ENCODE results near the gene BRPF1.

The BRPF1 gene

GRCh38 chr3:9732080-9732739, 675 bp downstream of the BRPF1 start:
- DNase-seq (ENCODE audit: low read depth) = no peak

DNA sequence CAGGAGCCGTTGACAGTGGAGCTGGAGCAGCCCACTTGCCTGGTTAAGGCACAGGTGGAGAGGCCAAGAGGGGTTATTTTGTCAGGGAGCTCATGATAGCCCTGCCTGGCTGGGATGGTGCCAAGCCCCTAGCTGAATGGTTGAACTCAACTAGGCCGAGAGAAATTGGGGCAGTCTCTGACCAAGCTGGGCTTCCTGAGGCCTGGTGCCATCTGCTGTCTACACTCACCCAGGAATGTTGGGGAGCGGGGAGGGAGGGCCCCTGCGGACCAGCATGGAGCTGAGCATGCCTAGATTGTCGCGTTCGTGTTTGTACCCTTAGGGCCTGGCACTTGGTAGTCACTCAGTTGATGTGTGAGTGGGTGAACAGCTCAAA, 1.2 kb downstream of the BRPF1 start:
- DNase-seq (ENCODE audit: low read depth) = no peak

DNA sequence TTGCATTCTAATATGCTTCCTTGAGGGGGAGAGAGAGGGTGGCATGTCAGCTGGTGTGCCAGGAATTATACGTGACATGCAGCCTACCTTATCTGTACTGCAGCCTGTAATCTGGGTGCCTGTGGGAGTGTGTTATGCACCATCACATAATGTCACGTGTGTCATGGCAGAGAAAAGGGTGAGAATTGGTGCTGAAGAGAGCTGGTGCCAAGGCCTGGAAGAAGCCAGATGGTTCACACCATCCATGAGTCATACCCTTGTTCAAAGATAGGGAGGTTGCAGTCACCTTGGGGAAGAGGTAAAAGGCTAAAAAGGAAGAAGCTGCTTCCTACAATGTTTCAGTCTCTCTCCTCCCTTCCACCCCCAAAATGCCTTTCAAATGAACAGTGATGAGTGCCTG, 5.3 kb downstream of the BRPF1 start:
- DNase-seq (ENCODE audit: low read depth) = no peak

DNA sequence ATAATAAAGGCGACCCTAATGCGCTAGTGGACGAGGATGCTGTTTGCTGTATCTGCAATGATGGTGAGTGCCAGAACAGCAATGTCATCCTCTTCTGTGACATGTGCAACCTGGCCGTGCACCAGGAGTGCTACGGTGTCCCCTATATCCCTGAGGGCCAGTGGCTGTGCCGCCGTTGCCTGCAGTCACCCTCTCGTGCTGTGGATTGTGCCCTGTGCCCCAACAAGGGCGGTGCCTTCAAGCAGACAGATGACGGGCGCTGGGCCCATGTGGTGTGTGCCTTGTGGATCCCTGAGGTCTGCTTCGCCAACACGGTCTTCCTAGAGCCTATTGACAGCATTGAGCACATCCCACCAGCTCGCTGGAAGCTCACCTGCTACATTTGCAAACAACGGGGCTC, 7.6 kb downstream of the BRPF1 start:
- DNase-seq (ENCODE audit: low read depth) = no peak

DNA sequence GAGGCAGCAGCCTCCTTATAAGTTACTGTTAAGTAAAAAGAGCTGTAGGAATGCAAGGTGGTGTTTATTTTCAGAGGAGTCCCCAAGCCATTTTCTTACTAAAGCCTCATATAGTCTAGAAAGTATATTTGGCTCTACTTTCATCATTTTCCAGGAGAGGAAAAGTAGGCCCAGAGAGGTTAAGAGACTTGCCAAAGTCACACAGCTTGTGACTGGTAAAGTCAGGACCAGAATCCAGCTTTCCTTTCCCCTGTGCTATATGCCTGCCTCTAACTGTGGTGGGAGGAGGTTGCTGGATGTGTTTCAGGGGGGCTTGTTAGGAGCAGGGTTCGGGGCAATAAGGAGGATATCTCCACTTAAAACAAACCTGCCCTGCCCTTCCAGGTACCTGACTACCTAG, 11.0 kb downstream of the BRPF1 start:
- DNase-seq (ENCODE audit: low read depth) = no peak

GRCh38 chr3:9743548-9743947, 12.0 kb downstream of the BRPF1 start:
- no peak for DNase-seq (ENCODE audit: low read depth)

DNA sequence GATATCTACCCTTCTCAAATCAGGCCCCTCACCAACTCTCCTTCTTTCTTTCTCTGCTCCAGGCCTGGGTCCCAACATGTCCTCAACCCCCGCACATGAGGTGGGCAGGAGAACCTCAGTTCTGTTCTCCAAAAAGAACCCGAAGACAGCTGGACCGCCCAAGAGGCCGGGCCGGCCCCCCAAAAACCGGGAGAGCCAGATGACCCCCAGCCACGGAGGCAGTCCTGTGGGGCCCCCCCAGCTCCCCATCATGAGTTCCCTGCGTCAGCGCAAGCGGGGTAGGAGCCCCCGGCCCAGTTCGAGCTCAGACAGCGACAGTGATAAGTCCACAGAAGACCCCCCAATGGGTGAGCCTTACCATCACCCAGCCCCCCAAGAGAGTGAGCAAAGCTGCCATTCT, 12.6 kb downstream of the BRPF1 start:
- DNase-seq (ENCODE audit: low read depth) = no peak

DNA sequence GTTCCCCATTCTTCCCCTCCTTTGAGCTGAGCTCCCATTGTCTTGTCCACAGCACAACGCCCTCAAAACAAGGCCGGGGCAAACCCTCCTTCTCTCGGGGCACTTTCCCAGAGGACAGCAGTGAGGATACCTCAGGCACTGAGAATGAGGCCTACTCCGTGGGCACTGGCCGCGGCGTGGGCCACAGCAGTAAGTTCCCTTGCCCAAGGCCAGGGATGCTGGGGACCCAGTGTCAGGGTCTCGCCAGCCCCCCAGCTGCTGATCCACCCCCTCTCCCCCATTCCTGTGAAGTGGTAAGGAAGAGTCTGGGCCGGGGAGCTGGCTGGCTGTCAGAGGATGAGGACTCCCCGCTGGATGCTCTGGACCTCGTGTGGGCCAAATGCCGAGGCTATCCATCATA, 14.0 kb downstream of the BRPF1 start:
- no peak for DNase-seq (ENCODE audit: low read depth)

- peak; percentile 73 for DNase-seq (ENCODE audit: low read depth)
These were observed 14.8 kb downstream of the BRPF1 start for GRCh38 chr3:9746330-9746729.

- no peak for DNase-seq (ENCODE audit: low read depth)
These were observed 15.7 kb downstream of the BRPF1 start for GRCh38 chr3:9747267-9747666.

GRCh38 chr3:9748031-9748430, 16.5 kb downstream of the BRPF1 start:
- DNase-seq (ENCODE audit: low read depth) = no peak

DNA sequence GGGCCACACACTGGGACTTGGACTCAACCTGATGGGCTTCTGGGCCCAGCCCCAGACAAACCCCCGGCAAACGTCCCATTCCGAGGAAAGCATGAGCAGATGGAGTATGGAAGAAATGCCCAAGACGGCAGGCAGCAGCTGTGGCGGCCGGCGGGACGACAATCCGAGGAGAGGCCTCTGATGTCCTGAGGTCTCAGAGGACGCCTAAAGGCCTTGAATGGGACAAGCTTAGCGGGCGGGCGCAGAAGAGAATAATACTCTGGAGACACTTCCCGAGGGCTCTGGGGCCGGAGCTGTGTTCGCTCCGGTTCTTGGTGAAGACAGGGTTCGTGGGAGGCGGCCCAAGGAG, 17.7 kb downstream of the BRPF1 start:
- DNase-seq (ENCODE audit: low read depth) = no peak

- DNase-seq (ENCODE audit: low read depth) = peak; percentile 95
These were observed 18.4 kb downstream of the BRPF1 start, which contains the start of gene OGG1 for GRCh38 chr3:9749645-9750555. Gene OGG1 (plus strand): TSS chr3:9749952. CDS start chr3:9750287, 335 bp downstream.

GRCh38 chr3:9750556-9751411, 19.2 kb downstream of the BRPF1 start:
- no peak for DNase-seq (ENCODE audit: low read depth)

DNA sequence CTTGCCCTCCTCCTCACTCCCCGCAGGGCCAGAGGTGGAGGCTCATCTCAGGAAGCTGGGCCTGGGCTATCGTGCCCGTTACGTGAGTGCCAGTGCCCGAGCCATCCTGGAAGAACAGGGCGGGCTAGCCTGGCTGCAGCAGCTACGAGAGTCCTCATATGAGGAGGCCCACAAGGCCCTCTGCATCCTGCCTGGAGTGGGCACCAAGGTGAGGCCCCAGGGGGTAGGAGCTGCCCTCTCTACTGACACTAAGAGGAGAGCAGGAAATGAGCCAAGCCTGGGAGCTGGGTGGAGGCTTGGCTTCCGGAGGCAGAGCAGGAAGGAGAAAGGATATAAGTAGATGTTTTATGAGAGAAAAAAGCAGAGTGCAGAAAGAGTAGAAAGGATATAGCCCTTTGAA, 23.1 kb downstream of the BRPF1 start:
- DNase-seq (ENCODE audit: low read depth) = no peak

- DNase-seq (ENCODE audit: low read depth) = no peak
These were observed 25.9 kb downstream of the BRPF1 start for GRCh38 chr3:9757427-9757826.

- no peak for DNase-seq (ENCODE audit: low read depth)
These were observed 29.4 kb downstream of the BRPF1 start for GRCh38 chr3:9760779-9761505.

GRCh38 chr3:9761919-9762318, 30.4 kb downstream of the BRPF1 start:
- no peak for DNase-seq (ENCODE audit: low read depth)

- no peak for DNase-seq (ENCODE audit: low read depth)
These were observed 31.3 kb downstream of the BRPF1 start for GRCh38 chr3:9762871-9763270.

- DNase-seq (ENCODE audit: low read depth) = no peak
These were observed 34.3 kb downstream of the BRPF1 start for GRCh38 chr3:9765865-9766264.

DNA sequence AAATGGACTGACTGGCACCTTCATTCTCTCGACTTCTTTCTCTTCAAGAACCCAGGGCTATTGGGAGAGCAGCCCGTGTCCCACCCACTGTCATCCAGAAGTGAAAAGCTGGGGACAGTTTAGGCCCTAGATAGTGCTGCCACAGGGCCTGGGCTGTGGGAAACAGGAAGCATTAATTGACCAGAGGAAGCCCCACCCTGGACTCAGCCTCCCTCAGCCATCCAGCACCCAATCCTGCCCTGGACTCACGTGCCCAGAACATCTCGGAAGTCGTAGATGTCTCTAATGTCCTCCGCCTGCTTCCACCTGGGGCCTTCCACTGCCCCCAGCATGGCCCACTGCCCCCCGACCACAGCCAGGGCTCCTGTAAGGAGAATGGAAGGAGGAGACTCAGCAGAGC, 35.9 kb downstream of the BRPF1 start:
- no peak for DNase-seq (ENCODE audit: low read depth)

Measured in non-pigmented ciliary epithelial cell (primary cell).